Neural progenitor cell (in vitro differentiated cells): ENCODE results near the gene RELN.

Experiments
- CTCF ChIP-seq: fragments of 200-600 bp; sonication (generic); IDR thresholded peaks from 2 replicates; pipeline ENCODE4 v1.5.1; 2017; ENCODE audit warnings: antibody characterized with exemption, mild to moderate bottlenecking
- EZH2phosphoT487 ChIP-seq: fragments of 200-600 bp; sonication (generic); IDR thresholded peaks from 2 replicates; pipeline ENCODE4 v1.6.1; 2017; ENCODE audit warnings: antibody characterized with exemption

DNA sequence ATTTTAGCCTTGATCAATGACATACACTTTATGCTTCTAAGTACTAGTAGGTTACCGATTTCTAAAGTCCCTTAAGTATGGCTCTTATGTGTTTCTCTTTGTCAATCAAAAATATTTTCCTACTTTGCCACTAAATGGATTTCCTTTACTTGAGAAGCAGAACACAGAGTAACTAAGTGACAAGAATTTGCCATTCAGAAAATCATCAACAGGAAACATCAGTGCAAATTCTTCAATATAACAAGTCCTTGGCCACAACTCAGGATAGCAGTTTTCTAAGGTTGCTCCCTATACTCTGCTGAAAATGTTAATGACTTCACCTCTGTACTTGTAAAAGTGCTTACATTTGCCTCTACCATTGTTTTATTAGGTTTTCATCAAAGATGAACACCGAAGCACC is 303.8 kb downstream of the RELN start:
- TF ChIP-seq CTCF (no peak), EZH2phosphoT487 (no peak)
